IMR-90 (cell line): Measurements from ENCODE around the gene CCNJL. TPM values are rescaled to one million over a fixed set of nuclear protein-coding genes. Genes with fewer than 3 reads are reported as not detected.

ENCODE experiments used
- ATAC-seq: fragments of 200-7000 bp; cut with Tn5 transposase; 2 replicates; pipeline ENCODE4 v1.9.1; 2020; ENCODE audit warnings: low read depth, mild to moderate bottlenecking, moderate library complexity
- BruUV-seq: library from RNA; stranded (reverse); fragments of 400-500 nt; replicated peaks from 2 replicates; lab custom pipeline; 2021; lab: Mats Ljungman, UMichigan
- CTCF ChIA-PET: fragments of 300-600 bp; formaldehyde crosslinking; extraction: SDS; loops from one replicate; lab custom pipeline; 2021; ENCODE audit warnings: antibody characterized with exemption; lab: Yijun Ruan, JAX
- POLR2A ChIA-PET: fragments of 300-600 bp; sonication (Branson Sonifier 250); formaldehyde crosslinking; loops from one replicate; lab custom pipeline; 2022; ENCODE audit warnings: antibody characterized with exemption; ENCODE audit not compliant: unreplicated experiment; lab: Charles Lee
- DNase-seq: peaks from one replicate; pipeline ENCODE4 v3.0.0; 2013
- H2AFZ ChIP-seq: replicated peaks from 2 replicates; pipeline ENCODE3; 2013; ENCODE audit warnings: low read length, mild to moderate bottlenecking; ENCODE audit not compliant: poor library complexity
- H2AK5ac ChIP-seq: 2 replicates; pipeline ENCODE4 v1.6.1; 2013; ENCODE audit warnings: low read depth, low read length, inconsistent platforms
- H2AK9ac ChIP-seq: replicated peaks from 2 replicates; pipeline ENCODE3; 2013; ENCODE audit warnings: mild to moderate bottlenecking, low read depth, low read length, moderate library complexity; ENCODE audit not compliant: poor library complexity
- H2BK120ac ChIP-seq: 2 replicates; pipeline ENCODE4 v1.6.1; 2013; ENCODE audit warnings: low read depth, low read length, inconsistent platforms
- H2BK15ac ChIP-seq: 3 replicates; pipeline ENCODE4 v1.6.1; 2013; ENCODE audit warnings: low read depth, low read length, inconsistent platforms
- H2BK20ac ChIP-seq: 2 replicates; pipeline ENCODE4 v1.6.1; 2013; ENCODE audit warnings: low read depth, mild to moderate bottlenecking, inconsistent platforms, low read length, moderate library complexity
- H2BK5ac ChIP-seq: 2 replicates; pipeline ENCODE4 v1.6.1; 2013; ENCODE audit warnings: mild to moderate bottlenecking, low read depth, low read length, inconsistent platforms; ENCODE audit not compliant: poor library complexity, severe bottlenecking
- H3K14ac ChIP-seq: replicated peaks from 2 replicates; pipeline ENCODE4 v1.6.1; 2013; ENCODE audit warnings: low read depth, low read length, inconsistent platforms
- H3K18ac ChIP-seq: 2 replicates; pipeline ENCODE4 v1.6.1; 2013; ENCODE audit warnings: low read depth, low read length, control low read depth
- H3K23ac ChIP-seq: 2 replicates; pipeline ENCODE4 v1.6.1; 2013; ENCODE audit warnings: low read depth, low read length, inconsistent platforms
- H3K27ac ChIP-seq: 2 replicates; pipeline ENCODE4 v1.5.1; 2013; ENCODE audit warnings: mild to moderate bottlenecking, control low read depth, low read length; ENCODE audit not compliant: insufficient read depth
- H3K27me3 ChIP-seq: 2 replicates; pipeline ENCODE4 v1.6.1; 2013; ENCODE audit warnings: low read length; ENCODE audit not compliant: control insufficient read depth, insufficient read depth
- H3K36me3 ChIP-seq: 2 replicates; pipeline ENCODE4 v1.6.1; 2013; ENCODE audit warnings: low read length, mixed read lengths; ENCODE audit not compliant: control insufficient read depth, insufficient read depth
- H3K4ac ChIP-seq: 2 replicates; pipeline ENCODE4 v1.6.1; 2013; ENCODE audit warnings: low read depth, low read length, inconsistent platforms
- H3K4me1 ChIP-seq: 2 replicates; pipeline ENCODE4 v1.6.1; 2013; ENCODE audit warnings: low read length, mixed read lengths; ENCODE audit not compliant: control insufficient read depth, insufficient read depth
- H3K4me2 ChIP-seq: 2 replicates; pipeline ENCODE4 v1.6.1; 2013; ENCODE audit warnings: low read depth, mild to moderate bottlenecking, control low read depth, low read length, moderate library complexity
- H3K4me3 ChIP-seq: 2 replicates; pipeline ENCODE4 v1.5.1; 2013; ENCODE audit warnings: low read depth, mild to moderate bottlenecking, control low read depth, low read length, moderate library complexity; ENCODE audit not compliant: insufficient read depth
- H3K56ac ChIP-seq: 2 replicates; pipeline ENCODE4 v1.6.1; 2013; ENCODE audit warnings: low read length, inconsistent platforms; ENCODE audit not compliant: insufficient read depth; ENCODE audit errors: extremely low read depth
- H3K79me1 ChIP-seq, 2 experiments: 2 replicates each; pipeline ENCODE4 v1.6.1; 2013; ENCODE audit warnings: low read length in 2 of 2, inconsistent platforms in 1 of 2, low read depth in 1 of 2
- H3K9ac ChIP-seq: 2 replicates; pipeline ENCODE4 v1.6.1; 2013; ENCODE audit warnings: low read depth, low read length, control low read depth
- H3K9me1 ChIP-seq: 2 replicates; pipeline ENCODE4 v1.6.1; 2013; ENCODE audit warnings: low read length, inconsistent platforms; ENCODE audit not compliant: insufficient read depth
- H3K9me3 ChIP-seq: 2 replicates; pipeline ENCODE4 v1.6.1; 2013; ENCODE audit warnings: low read length; ENCODE audit not compliant: control insufficient read depth, insufficient read depth
- H4K20me1 ChIP-seq: 2 replicates; pipeline ENCODE4 v1.6.1; 2013; ENCODE audit warnings: low read length, inconsistent platforms; ENCODE audit not compliant: insufficient read depth
- H4K5ac ChIP-seq: 2 replicates; pipeline ENCODE4 v1.6.1; 2013; ENCODE audit warnings: mild to moderate bottlenecking, low read depth, low read length, control low read depth
- H4K8ac ChIP-seq, 2 experiments: 2 replicates each; pipeline ENCODE4 v1.6.1; 2013; ENCODE audit warnings: low read depth in 2 of 2, low read length in 2 of 2, control low read depth in 1 of 2, inconsistent platforms in 1 of 2
- H4K91ac ChIP-seq: 2 replicates; pipeline ENCODE4 v1.6.1; 2013; ENCODE audit warnings: low read depth, low read length, inconsistent platforms; ENCODE audit not compliant: insufficient read depth
- BHLHE40 ChIP-seq: fragments of 150-350 bp; IDR thresholded peaks from 2 replicates; pipeline ENCODE4 v1.6.1; 2016; ENCODE audit warnings: mild to moderate bottlenecking, low read depth, low read length
- CEBPB ChIP-seq: IDR thresholded peaks from 2 replicates; pipeline ENCODE4 v1.6.1; 2012; ENCODE audit warnings: low read depth, low read length, improper control_type of control experiment
- CHD1 ChIP-seq: IDR thresholded peaks from 2 replicates; pipeline ENCODE4 v1.6.1; 2012; ENCODE audit warnings: low read depth, low read length, improper control_type of control experiment
- CTCF ChIP-seq: conservative IDR thresholded peaks from 2 replicates; pipeline ENCODE4 v1.5.1; 2012; ENCODE audit warnings: mild to moderate bottlenecking, low read depth, low read length, improper control_type of control experiment
- ELK1 ChIP-seq: fragments of 150-350 bp; IDR thresholded peaks from 2 replicates; pipeline ENCODE4 v1.6.1; 2016; ENCODE audit warnings: low read depth, mild to moderate bottlenecking, low read length, moderate library complexity, borderline replicate concordance
- FOS ChIP-seq: fragments of 150-350 bp; IDR thresholded peaks from 2 replicates; pipeline ENCODE4 v1.6.1; 2016; ENCODE audit warnings: low read depth, low read length
- MAFK ChIP-seq: IDR thresholded peaks from 2 replicates; pipeline ENCODE4 v1.6.1; 2012; ENCODE audit warnings: low read depth, low read length, improper control_type of control experiment
- MAZ ChIP-seq: IDR thresholded peaks from 2 replicates; pipeline ENCODE4 v1.6.1; 2012; ENCODE audit warnings: low read depth, mild to moderate bottlenecking, low read length, improper control_type of control experiment, moderate library complexity, borderline replicate concordance
- MXI1 ChIP-seq: IDR thresholded peaks from 2 replicates; pipeline ENCODE4 v1.6.1; 2012; ENCODE audit warnings: low read depth, mild to moderate bottlenecking, low read length, moderate library complexity, borderline replicate concordance
- NFE2L2 ChIP-seq: fragments of 150-350 bp; IDR thresholded peaks from 2 replicates; pipeline ENCODE4 v1.6.1; 2016; ENCODE audit warnings: low read depth, mild to moderate bottlenecking, low read length
- POLR2A ChIP-seq: IDR thresholded peaks from 2 replicates; pipeline ENCODE4 v1.6.1; 2012; ENCODE audit warnings: mild to moderate bottlenecking, low read depth, low read length
- RAD21 ChIP-seq: IDR thresholded peaks from 2 replicates; pipeline ENCODE4 v1.6.1; 2012; ENCODE audit warnings: low read length, improper control_type of control experiment
- RCOR1 ChIP-seq: IDR thresholded peaks from 2 replicates; pipeline ENCODE4 v1.6.1; 2012; ENCODE audit warnings: mild to moderate bottlenecking, low read length, improper control_type of control experiment; ENCODE audit not compliant: insufficient replicate concordance
- RFX5 ChIP-seq: IDR thresholded peaks from 2 replicates; pipeline ENCODE4 v1.8.0; 2012; ENCODE audit warnings: low read depth, mild to moderate bottlenecking, low read length, moderate library complexity
- SMC3 ChIP-seq: fragments of 150-350 bp; IDR thresholded peaks from 2 replicates; pipeline ENCODE4 v1.6.1; 2016; ENCODE audit warnings: low read depth, mild to moderate bottlenecking, antibody characterized with exemption, low read length, moderate library complexity
- WGBS, 2 experiments: methylation state at CpG; one replicate each; pipeline versions ENCODE4 v1.1.5 to v1.1.7; 2013; ENCODE audit warnings: missing lambda C conversion rate in 2 of 2; ENCODE audit not compliant: insufficient read length in 1 of 2; ENCODE audit errors: extremely low coverage in 2 of 2; 5-methylcytosine and 5-hydroxymethylcytosine counted together
- dilution Hi-C: fragments of 300-500 bp; cut with HindIII; formaldehyde crosslinking; loops from one replicate; pipeline ENCODE4 v1.14.3; 2018; ENCODE audit warnings: low sequenced_read_pairs; ENCODE audit not compliant: unreplicated experiment
- in situ Hi-C: fragments of 300-500 bp; cut with MboI; formaldehyde crosslinking; loops from 3 replicates; pipeline ENCODE4 v1.14.3; 2019; ENCODE audit warnings: low sequenced_read_pairs, inconsistent platforms, mixed read lengths
- intact Hi-C: fragments of 100-400 bp; cut with micrococcal nuclease; formaldehyde crosslinking; loops from 2 replicates; pipeline ENCODE4 v1.10.0; 2022
- polyA plus RNA-seq, 3 experiments: library from polyadenylated mRNA; depleted of rRNA; stranded (reverse); fragments of >200 nt; gene quantifications; 2 replicates each; pipeline ENCODE4 v1.2.3, GENCODE V29; 2012; ENCODE audit warnings: low replicate concordance in 1 of 3
- total RNA-seq: library from RNA; depleted of rRNA; stranded (reverse); fragments of >200 nt; gene quantifications from 2 replicates; pipeline ENCODE4 v1.2.3, GENCODE V29; 2012
- TF ChIP-seq, protein P1 (sequence below): fragments of 150-350 bp; IDR thresholded peaks from 2 replicates; pipeline ENCODE4 v1.6.1; 2017; ENCODE audit warnings: mild to moderate bottlenecking, antibody characterized with exemption, low read length, low read depth

CCNJL gene
- total and polyA plus RNA-seq, 2 of the 4 experiments (the other 2 are of a cell fraction) = 2.0 to 3.8 TPM

DNA sequence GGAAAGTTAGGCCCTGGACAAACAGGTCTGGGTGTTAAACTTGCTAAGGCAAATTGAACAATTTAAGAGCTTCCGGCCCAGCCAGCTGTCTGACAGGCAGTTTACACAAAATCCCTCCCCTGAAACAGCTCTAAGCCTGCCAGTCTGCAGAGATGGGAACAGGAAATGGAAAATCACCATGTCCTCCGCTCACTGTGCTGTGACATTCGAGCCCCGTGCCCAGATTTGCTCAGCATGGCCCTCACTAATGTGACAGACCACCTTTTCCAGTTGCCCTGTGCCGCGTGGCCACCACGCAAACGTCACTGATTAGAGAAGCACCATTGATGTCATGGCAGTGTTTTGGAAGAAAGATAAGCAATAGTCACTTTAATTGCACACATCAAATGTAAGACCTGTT, 41.0 kb downstream of the CCNJL start:
- no peak overlapping the region; the same call in 1 of the 2 replicates for H4K5ac ChIP-seq
- no peak overlapping the region for H3K56ac ChIP-seq
- H4K8ac ChIP-seq = peak overlapping the region in 1 of 2 experiments; percentile 69; a peak in 2 of 4 replicates
- ChIA-PET CTCF (no interaction called here), POLR2A (no interaction called here)
- H3K27ac ChIP-seq = no peak overlapping the region
- H3K4me1 ChIP-seq = peaks cover 15% of the 10 kb centered on the region
- WGBS, 2 experiments = no CpG with 5 or more reads among the region's 8 CpGs
- no peak overlapping the region for H2AFZ ChIP-seq
- no peak overlapping the region for H3K4me3 ChIP-seq
- no peak overlapping the region for H2BK20ac ChIP-seq
- TF ChIP-seq MAZ (no peak), CHD1 (no peak), MXI1 (no peak), BHLHE40 (no peak), ELK1 (no peak), RAD21 (no peak), SMC3 (no peak), MAFK (no peak), POLR2A (no peak), CTCF (no peak), RCOR1 (no peak), RFX5 (no peak), CEBPB (no peak), FOS (no peak), NFE2L2 (no peak)
- TF ChIP-seq, protein P1, sequence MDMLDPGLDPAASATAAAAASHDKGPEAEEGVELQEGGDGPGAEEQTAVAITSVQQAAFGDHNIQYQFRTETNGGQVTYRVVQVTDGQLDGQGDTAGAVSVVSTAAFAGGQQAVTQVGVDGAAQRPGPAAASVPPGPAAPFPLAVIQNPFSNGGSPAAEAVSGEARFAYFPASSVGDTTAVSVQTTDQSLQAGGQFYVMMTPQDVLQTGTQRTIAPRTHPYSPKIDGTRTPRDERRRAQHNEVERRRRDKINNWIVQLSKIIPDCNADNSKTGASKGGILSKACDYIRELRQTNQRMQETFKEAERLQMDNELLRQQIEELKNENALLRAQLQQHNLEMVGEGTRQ = no peak
- H3K9me1 ChIP-seq = peaks cover 10% of the 10 kb centered on the region
- H2BK15ac ChIP-seq = no peak overlapping the region
- H2BK120ac ChIP-seq = no peak overlapping the region
- H4K91ac ChIP-seq = no peak overlapping the region
- no peaks in the 10 kb centered on the region for H3K9me3 ChIP-seq
- no TSS peak for BruUV-seq
- no peak overlapping the region; the same call in 1 of the 2 replicates for H3K14ac ChIP-seq
- dilution Hi-C loops (no loop called here), intact Hi-C loops (no loop called here), in situ Hi-C loops (no loop called here)
- H3K23ac ChIP-seq = no peak overlapping the region
- H3K4ac ChIP-seq = no peak overlapping the region
- no peak overlapping the region for H3K18ac ChIP-seq
- H2AK9ac ChIP-seq = no peak overlapping the region
- H3K27me3 ChIP-seq = no peaks in the 10 kb centered on the region
- H3K36me3 ChIP-seq = peaks cover 2% of the 10 kb centered on the region; the same call in 1 of the 2 replicates
- H3K9ac ChIP-seq = no peak overlapping the region
- no peak overlapping the region for H3K4me2 ChIP-seq
- H2AK5ac ChIP-seq = 0 out of 2 replicates have a peak overlapping the region, but pooled peaks have one; percentile 12
- H2BK5ac ChIP-seq = no peak overlapping the region
- H3K79me1 ChIP-seq = peaks cover 0 to 11% of the 10 kb centered on the region in 2 experiments; a peak in 1 of 4 replicates
- H4K20me1 ChIP-seq = no peaks in the 10 kb centered on the region
- ATAC-seq = no peak
- DNase-seq = no peak
